Gastrocnemius medialis (tissue), 4 donors: ENCODE data around the gene RNMT. TPM values are rescaled to one million over a fixed set of nuclear protein-coding genes. Genes with fewer than 3 reads are reported as not detected.
"Not testable (repeated sequence)": the region's sequence is repeated elsewhere in the genome, so short reads cannot be mapped to it uniquely, and the experiment has no call there.

Experiments used
- ATAC-seq, 2 donors: fragments of 150-250 bp; one replicate each; pipeline ENCODE4 v1.9.1; 2016
- DNase-seq, 2 donors: peaks; one replicate each; pipeline ENCODE4 v3.0.0-alpha.2; 2019
- H3K27ac ChIP-seq, 4 donors: fragments of 200-600 bp; sonication (generic); 1 replicate in 1 of 4; 2 replicates in 3 of 4; pipeline ENCODE4 v1.5.1; 2016 to 2018; ENCODE audit warnings: mild to moderate bottlenecking in 2 of 4, moderate library complexity in 1 of 4
- H3K27me3 ChIP-seq, 3 donors: fragments of 200-600 bp; sonication (generic) in 2 of 3; 1 replicate in 1 of 3; 2 replicates in 2 of 3; pipeline versions ENCODE4 v1.5.1 to v1.6.0; 2016 to 2019; ENCODE audit warnings: mild to moderate bottlenecking in 1 of 3, moderate library complexity in 1 of 3
- H3K36me3 ChIP-seq, 2 donors: fragments of 200-600 bp; sonication (generic) in 1 of 2; one replicate each; pipeline ENCODE4 v1.5.1; 2017 to 2018
- H3K4me1 ChIP-seq, 2 donors: fragments of 200-600 bp; sonication (generic) in 1 of 2; one replicate each; pipeline ENCODE4 v1.5.1; 2016 to 2017; ENCODE audit warnings: mild to moderate bottlenecking in 2 of 2
- H3K4me3 ChIP-seq, 4 donors: fragments of 200-600 bp; sonication (generic) in 3 of 4; 1 replicate in 1 of 4; 2 replicates in 3 of 4; pipeline ENCODE4 v1.5.1; 2016 to 2019; ENCODE audit warnings: mild to moderate bottlenecking in 2 of 4
- H3K9me3 ChIP-seq, 3 donors: fragments of 200-600 bp; sonication (generic) in 2 of 3; 1 replicate in 1 of 3; 2 replicates in 2 of 3; pipeline ENCODE4 v1.5.1; 2016 to 2019
- POLR2A ChIP-seq, 2 donors: fragments of 450-650 bp; IDR thresholded peaks; one replicate each; pipeline ENCODE4 v1.6.1; 2017; ENCODE audit warnings: antibody characterized with exemption in 2 of 2, mild to moderate bottlenecking in 2 of 2, moderate library complexity in 2 of 2
- in situ Hi-C, 4 donors: fragments of 200-750 bp; cut with MboI; loops; one replicate each; pipeline versions ENCODE4 v1.15.0 to v1.8.0; 2017; ENCODE audit warnings: low sequenced_read_pairs in 4 of 4
- intact Hi-C: fragments of 100-400 bp; cut with DNase I; formaldehyde crosslinking; loops from one replicate; pipeline ENCODE4 v1.15.1; 2023; ENCODE audit warnings: low total_unique reads
- total RNA-seq, 4 donors: library from RNA; depleted of rRNA; stranded (reverse); fragments of >200 nt; gene quantifications; one replicate each; pipeline versions ENCODE4 v1.1.0 to v1.2.3, GENCODE V29; 2016
- TF ChIP-seq, protein P1 (sequence below), 5 experiments: fragments of 450-650 bp in 3 of 5; fragments of 200-600 bp in 2 of 5; sonication (generic) in 2 of 5; IDR thresholded peaks in 4 of 5; conservative IDR thresholded peaks in 1 of 5; 1 replicate in 4 of 5; 2 replicates in 1 of 5; pipeline ENCODE4 v1.5.1; 2016 to 2019; ENCODE audit warnings: antibody characterized with exemption in 5 of 5, mild to moderate bottlenecking in 3 of 5, moderate library complexity in 3 of 5

Gene RNMT
- total RNA-seq: 10 to 100 TPM; 12.9 to 24.1 (median 18.6) TPM

DNA sequence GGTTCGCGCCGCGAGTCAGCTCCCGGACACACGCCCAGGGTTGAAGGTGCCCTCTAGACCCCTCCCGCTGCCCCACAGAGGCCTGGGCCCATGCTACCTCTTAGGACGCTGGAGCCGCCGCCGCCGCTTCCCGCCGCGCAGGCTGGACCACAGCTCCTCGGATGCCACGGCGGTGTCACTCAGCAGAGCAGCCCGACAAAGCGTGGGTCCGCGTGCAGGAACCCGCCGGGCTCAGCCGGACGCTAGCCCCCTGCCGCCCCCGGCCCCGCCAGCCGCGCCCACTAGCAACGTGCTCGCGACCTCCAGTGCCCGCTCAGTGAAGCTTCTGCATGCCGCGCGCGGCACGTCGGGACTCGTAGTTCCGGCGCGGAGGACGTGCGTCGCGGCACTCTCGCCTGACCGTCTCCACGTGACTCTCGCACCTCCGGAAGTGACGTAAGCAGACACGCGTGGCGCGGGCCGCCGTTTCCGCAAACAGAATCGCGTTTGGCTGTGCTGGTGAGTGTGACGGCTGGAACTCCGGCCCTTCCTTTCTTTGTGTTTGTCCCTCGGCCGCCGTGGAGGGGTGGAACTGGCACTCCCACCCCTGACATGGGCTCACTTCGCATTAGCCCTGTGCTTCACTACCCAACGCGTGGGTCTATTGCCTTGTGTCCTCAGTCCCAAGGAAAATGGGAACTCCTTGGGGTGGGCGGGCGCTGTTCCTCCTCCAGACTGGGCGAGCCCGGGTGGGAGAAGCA, at the start of gene RNMT, which contains the start of gene FAM210A:
RNMT (plus strand) TSS at position 442 of the 740 bp plus-strand sequence. CDS start 4,845 bp downstream, outside the sequence.
FAM210A (minus strand) TSS at position 327 of the 740 bp plus-strand sequence. CDS start 44,481 bp downstream, outside the sequence.
- Histone ChIP-seq H3K9me3 (no peaks in the 10 kb centered on the region), H3K4me3 (peak within 1 kb of the TSS; percentile 74 to 88 (median 81)), H3K4me1 (peaks cover 25 to 34% of the 10 kb centered on the region in 2 donors), H3K27me3 (no peaks in the 10 kb centered on the region), H3K27ac (peak within 1 kb of the TSS; percentile 93 to 98 (median 96)), H3K36me3 (no peaks in the 10 kb centered on the region)
- in situ Hi-C loops (loop anchor here in 3 of 4 donors (10.0 to 25.0 kb wide), 4 partner anchors 89 to 1014 kb away; partner anchors contain the start of genes CEP76 (in 1 of the 3) and PSMG2 (in 1 of the 3)), intact Hi-C loops (loop anchor here (1.0 to 10.0 kb wide), 7 partner anchors 111 to 1352 kb away; partner anchors contain the start of genes AFG3L2, CEP192, CEP76 and LDLRAD4)
- DNase-seq (peak; percentile 93 to 94), ATAC-seq (peak; percentile 93 to 96)
- TF ChIP-seq, protein P1, sequence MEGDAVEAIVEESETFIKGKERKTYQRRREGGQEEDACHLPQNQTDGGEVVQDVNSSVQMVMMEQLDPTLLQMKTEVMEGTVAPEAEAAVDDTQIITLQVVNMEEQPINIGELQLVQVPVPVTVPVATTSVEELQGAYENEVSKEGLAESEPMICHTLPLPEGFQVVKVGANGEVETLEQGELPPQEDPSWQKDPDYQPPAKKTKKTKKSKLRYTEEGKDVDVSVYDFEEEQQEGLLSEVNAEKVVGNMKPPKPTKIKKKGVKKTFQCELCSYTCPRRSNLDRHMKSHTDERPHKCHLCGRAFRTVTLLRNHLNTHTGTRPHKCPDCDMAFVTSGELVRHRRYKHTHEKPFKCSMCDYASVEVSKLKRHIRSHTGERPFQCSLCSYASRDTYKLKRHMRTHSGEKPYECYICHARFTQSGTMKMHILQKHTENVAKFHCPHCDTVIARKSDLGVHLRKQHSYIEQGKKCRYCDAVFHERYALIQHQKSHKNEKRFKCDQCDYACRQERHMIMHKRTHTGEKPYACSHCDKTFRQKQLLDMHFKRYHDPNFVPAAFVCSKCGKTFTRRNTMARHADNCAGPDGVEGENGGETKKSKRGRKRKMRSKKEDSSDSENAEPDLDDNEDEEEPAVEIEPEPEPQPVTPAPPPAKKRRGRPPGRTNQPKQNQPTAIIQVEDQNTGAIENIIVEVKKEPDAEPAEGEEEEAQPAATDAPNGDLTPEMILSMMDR (IDR thresholded peaks at IDR 0.05 in 4 of 5, conservative IDR thresholded peaks at IDR 0.05 in 1 of 5): peak in 1 of 5 experiments; percentile 22
- TF ChIP-seq POLR2A (IDR thresholded peaks at IDR 0.05): peak; percentile 83 to 88

DNA sequence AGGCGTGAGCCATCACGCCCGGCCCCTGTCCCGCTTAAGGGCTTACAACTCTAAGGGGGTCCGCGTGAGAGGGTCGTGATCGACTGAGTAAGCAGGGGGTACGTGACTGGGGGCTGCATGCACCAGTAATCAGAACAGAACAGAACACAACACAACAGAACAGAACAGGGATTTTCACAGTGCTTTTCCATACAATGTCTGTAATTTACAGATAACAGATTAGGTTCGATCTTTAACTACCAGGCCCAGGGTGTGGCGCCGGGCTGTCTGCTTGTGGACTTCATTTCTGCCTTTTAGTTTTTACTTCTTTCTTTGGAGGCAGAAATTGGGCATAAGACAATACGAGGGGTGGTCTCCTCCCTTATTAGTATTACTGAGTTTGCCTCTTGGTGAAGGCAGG, 49.1 kb upstream of the RNMT start:
- ATAC-seq, intact Hi-C loops, DNase-seq, H3K36me3 ChIP-seq, H3K27ac ChIP-seq, H3K27me3 ChIP-seq, H3K4me3 ChIP-seq, H3K9me3 ChIP-seq, in situ Hi-C loops: not testable (repeated sequence)
- peaks cover 23 to 29% of the 10 kb centered on the region in 2 donors for H3K4me1 ChIP-seq

DNA sequence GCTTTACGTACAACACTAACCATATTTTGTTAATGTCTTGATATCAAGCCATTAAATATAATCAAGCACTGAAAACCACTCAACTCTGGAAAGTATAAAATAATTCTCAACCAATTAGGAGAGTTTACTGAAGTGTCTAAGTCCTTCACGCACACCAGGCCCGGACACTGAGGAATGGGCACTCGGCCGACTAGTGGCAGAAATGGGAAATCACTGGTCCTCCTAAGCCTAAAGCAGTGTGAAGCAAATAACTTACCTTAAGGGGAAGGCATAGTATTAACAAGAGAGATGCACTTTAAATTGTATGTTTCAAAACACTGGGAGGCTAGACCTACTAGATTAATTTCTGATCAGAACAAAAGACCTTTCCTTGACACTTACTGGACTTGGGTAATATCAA, 45.9 kb upstream of the RNMT start:
- Histone ChIP-seq H3K4me1 (peaks cover 23 to 31% of the 10 kb centered on the region in 2 donors), H3K27me3 (no peaks in the 10 kb centered on the region), H3K27ac (no peak overlapping the region), H3K36me3 (no peaks in the 10 kb centered on the region), H3K4me3 (no peak overlapping the region), H3K9me3 (no peaks in the 10 kb centered on the region)
- in situ Hi-C loops (no loop called here), intact Hi-C loops (no loop called here)
- ATAC-seq: no peak
- TF ChIP-seq POLR2A (IDR thresholded peaks at IDR 0.05): no peak
- TF ChIP-seq, protein P1 (IDR thresholded peaks at IDR 0.05 in 4 of 5, conservative IDR thresholded peaks at IDR 0.05 in 1 of 5): peak in 4 of 5 experiments; percentile 21 to 38 (median 27)
- no peak for DNase-seq

DNA sequence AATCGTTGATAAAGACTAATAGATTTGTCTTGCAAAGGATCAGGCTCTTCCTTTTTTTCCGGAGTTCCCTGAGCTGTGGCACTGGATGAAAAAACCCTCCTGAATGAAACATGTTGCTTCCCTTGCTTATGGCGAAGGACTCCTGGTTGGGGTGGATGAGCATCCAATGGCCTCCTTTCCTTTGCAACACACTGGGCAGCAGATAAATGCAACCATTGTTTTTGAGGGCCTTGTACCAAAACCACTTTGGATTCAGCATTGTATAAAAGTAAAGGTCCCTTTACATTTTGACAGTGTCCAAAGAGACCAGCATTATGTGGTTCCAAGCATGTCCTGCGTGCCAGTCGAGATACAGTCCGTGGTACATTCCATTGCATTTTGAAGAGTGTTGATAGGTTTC, 44.8 kb upstream of the RNMT start:
- intact Hi-C loops: no loop called here
- DNase-seq (no peak), ATAC-seq (no peak)
- no peaks in the 10 kb centered on the region for H3K9me3 ChIP-seq
- no peak overlapping the region for H3K27ac ChIP-seq
- peaks cover 23 to 31% of the 10 kb centered on the region in 2 donors for H3K4me1 ChIP-seq
- in situ Hi-C loops: no loop called here
- H3K36me3 ChIP-seq: no peaks in the 10 kb centered on the region
- TF ChIP-seq, protein P1 (IDR thresholded peaks at IDR 0.05 in 4 of 5, conservative IDR thresholded peaks at IDR 0.05 in 1 of 5): no peak
- TF ChIP-seq POLR2A (IDR thresholded peaks at IDR 0.05): no peak
- H3K4me3 ChIP-seq: no peak overlapping the region
- no peaks in the 10 kb centered on the region for H3K27me3 ChIP-seq

DNA sequence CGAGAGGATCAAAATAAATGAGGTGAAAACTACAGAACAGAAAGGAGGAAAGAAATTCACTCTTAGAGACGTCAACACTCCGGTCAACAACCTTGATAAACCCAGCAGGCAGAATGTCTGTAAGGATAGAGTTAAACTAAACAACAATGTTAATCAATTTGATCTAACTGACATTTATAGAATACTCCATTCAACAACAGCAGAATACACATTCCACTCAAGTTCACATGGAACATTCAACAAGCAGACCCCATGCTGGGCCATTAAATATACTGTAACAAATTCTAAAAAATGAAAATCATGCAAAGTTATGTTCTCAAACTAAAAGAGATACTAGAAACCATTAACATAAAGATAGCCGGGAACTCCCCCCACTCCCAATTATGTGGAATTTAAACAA, 41.9 kb upstream of the RNMT start:
- no peaks in the 10 kb centered on the region for H3K9me3 ChIP-seq
- in situ Hi-C loops: no loop called here
- H3K27me3 ChIP-seq: no peaks in the 10 kb centered on the region
- no peak overlapping the region for H3K27ac ChIP-seq
- DNase-seq: no peak
- intact Hi-C loops: no loop called here
- no peak for ATAC-seq
- no peak for TF ChIP-seq POLR2A (IDR thresholded peaks at IDR 0.05)
- TF ChIP-seq, protein P1 (IDR thresholded peaks at IDR 0.05 in 4 of 5, conservative IDR thresholded peaks at IDR 0.05 in 1 of 5): no peak
- no peak overlapping the region for H3K4me3 ChIP-seq
- no peaks in the 10 kb centered on the region for H3K36me3 ChIP-seq
- H3K4me1 ChIP-seq: peaks cover 8 to 17% of the 10 kb centered on the region in 2 donors
